ENCODE measurements around the gene DLX4.

DLX4 gene

DNA sequence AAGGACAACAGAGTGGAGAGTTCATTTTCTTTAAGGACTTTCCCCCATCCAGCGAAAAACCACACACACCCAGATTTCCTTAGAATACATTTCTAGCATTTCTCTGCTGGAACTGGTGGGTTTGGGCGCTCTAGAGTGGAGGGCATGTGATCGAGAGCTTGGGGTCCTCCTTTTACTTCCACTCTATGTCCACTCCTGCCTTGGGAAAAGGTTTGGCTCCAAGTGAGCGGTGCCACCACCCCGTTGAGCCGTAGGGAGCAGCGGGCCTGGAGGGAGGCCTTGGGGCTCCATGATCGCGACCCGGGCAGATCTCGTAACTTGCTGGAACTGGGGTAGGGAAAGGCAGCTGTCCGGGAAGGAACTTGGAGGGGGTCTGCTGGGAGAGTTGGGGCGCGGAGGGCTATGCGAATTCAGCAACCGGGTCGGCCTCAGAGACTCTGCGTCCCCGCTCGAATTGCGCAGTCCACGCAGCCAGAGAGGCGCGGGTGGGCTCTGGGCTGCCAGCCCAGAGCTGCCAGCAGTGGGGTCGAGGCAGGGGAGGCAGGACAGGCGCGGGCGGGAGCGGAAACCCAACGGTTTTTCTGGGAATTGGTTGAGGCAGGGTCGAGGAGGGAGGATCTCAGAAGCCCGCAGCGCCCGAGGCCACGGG lies 2.3 kb downstream of the DLX4 start:
- H3K4me3 ChIP-seq (ENCODE audit: low read length, poor library complexity, severe bottlenecking): no peak overlapping the region
- H3K4me2 ChIP-seq (ENCODE audit: low read depth, low read length, poor library complexity, severe bottlenecking): no peak overlapping the region
- H3F3A ChIP-seq (ENCODE audit: low read depth): no peaks in the 10 kb centered on the region
- no peaks in the 10 kb centered on the region for H3K36me3 ChIP-seq (ENCODE audit: insufficient read depth, low read length)
- H3K79me2 ChIP-seq (ENCODE audit: insufficient read depth, low read length): no peaks in the 10 kb centered on the region
- H3K4me1 ChIP-seq (ENCODE audit: insufficient read depth, low read length, poor library complexity, severe bottlenecking): peaks cover 20% of the 10 kb centered on the region
- H3K9ac ChIP-seq (ENCODE audit: low read depth, low read length, poor library complexity, severe bottlenecking): no peak overlapping the region
- no peaks in the 10 kb centered on the region for H3K27me3 ChIP-seq (ENCODE audit: insufficient read depth, low read length, poor library complexity, severe bottlenecking)
- no peaks in the 10 kb centered on the region for H3K9me3 ChIP-seq (ENCODE audit: insufficient read depth, low read depth, low read length)
- no peak overlapping the region for H2AFZ ChIP-seq (ENCODE audit: low read length)
- no peaks in the 10 kb centered on the region for H4K20me1 ChIP-seq (ENCODE audit: insufficient read depth, low read length, poor library complexity, severe bottlenecking)
- no peaks in the 10 kb centered on the region for H3K9me2 ChIP-seq (replicated peaks; ENCODE audit: low read depth, low read length)
- TF ChIP-seq EZH2phosphoT487 (IDR thresholded peaks at IDR 0.05; ENCODE audit: borderline replicate concordance) (no peak), CTCF (conservative IDR thresholded peaks at IDR 0.05; ENCODE audit: low read length) (no peak)

GRCh38 chr17:49971848-49972485 lies 3.0 kb downstream of the DLX4 start:
- Histone ChIP-seq H3K9me2 (replicated peaks; ENCODE audit: low read depth, low read length) (no peaks in the 10 kb centered on the region), H3K4me1 (ENCODE audit: insufficient read depth, low read length, poor library complexity, severe bottlenecking) (peaks cover 26% of the 10 kb centered on the region), H3K79me2 (ENCODE audit: insufficient read depth, low read length) (no peaks in the 10 kb centered on the region), H3K9me3 (ENCODE audit: insufficient read depth, low read depth, low read length) (no peaks in the 10 kb centered on the region), H3F3A (ENCODE audit: low read depth) (no peaks in the 10 kb centered on the region), H4K20me1 (ENCODE audit: insufficient read depth, low read length, poor library complexity, severe bottlenecking) (no peaks in the 10 kb centered on the region), H3K36me3 (ENCODE audit: insufficient read depth, low read length) (no peaks in the 10 kb centered on the region), H3K4me2 (ENCODE audit: low read depth, low read length, poor library complexity, severe bottlenecking) (no peak overlapping the region), H3K27me3 (ENCODE audit: insufficient read depth, low read length, poor library complexity, severe bottlenecking) (no peaks in the 10 kb centered on the region), H2AFZ (ENCODE audit: low read length) (no peak overlapping the region), H3K4me3 (ENCODE audit: low read length, poor library complexity, severe bottlenecking) (no peak overlapping the region), H3K9ac (ENCODE audit: low read depth, low read length, poor library complexity, severe bottlenecking) (no peak overlapping the region)
- no peak for TF ChIP-seq CTCF (conservative IDR thresholded peaks at IDR 0.05; ENCODE audit: low read length)
- TF ChIP-seq EZH2phosphoT487 (IDR thresholded peaks at IDR 0.05; ENCODE audit: borderline replicate concordance): no peak

DNA sequence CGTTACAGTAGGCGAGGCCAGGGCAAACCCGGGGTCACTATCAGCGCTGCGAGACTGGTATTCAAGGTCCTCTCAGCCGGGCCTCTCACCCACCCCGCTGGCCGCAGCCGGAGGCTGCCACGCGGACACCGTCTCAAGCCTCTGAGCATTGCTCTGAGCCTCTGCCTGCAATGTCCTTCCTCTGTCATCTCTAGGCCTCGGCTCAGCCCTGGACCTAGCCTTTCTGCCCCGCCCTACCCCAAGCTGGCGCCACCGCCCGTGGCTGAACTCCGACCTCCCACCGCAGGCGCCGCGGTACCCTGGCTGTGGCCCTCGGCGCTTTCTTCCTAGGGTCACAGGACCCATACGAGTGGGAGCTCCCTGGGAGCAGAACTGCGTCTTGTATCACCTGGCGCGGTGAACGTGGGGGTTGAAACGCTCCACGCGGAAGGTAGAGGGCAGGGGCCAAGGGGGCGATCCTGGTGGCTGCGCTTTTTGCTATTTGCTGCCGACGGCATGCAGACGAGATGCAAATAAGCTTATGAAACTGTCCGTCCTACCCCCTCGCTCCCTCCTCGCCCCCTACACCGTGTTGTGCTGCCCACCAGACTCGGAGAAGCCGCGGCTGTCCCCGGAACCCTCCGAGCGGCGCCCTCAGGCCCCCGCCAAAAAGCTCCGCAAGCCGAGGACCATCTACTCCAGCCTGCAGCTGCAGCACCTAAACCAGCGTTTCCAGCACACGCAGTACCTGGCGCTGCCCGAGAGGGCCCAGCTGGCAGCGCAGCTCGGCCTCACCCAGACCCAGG lies 3.7 kb downstream of the DLX4 start:
- no peaks in the 10 kb centered on the region for H3K27me3 ChIP-seq (ENCODE audit: insufficient read depth, low read length, poor library complexity, severe bottlenecking)
- TF ChIP-seq EZH2phosphoT487 (IDR thresholded peaks at IDR 0.05; ENCODE audit: borderline replicate concordance) (no peak), CTCF (conservative IDR thresholded peaks at IDR 0.05; ENCODE audit: low read length) (no peak)
- H2AFZ ChIP-seq (ENCODE audit: low read length): no peak overlapping the region

More for the DNA sequence above, 3.7 kb downstream of the DLX4 start:
- Histone ChIP-seq H3F3A (ENCODE audit: low read depth) (no peaks in the 10 kb centered on the region), H3K36me3 (ENCODE audit: insufficient read depth, low read length) (no peaks in the 10 kb centered on the region), H3K4me2 (ENCODE audit: low read depth, low read length, poor library complexity, severe bottlenecking) (no peak overlapping the region), H3K9me2 (replicated peaks; ENCODE audit: low read depth, low read length) (no peaks in the 10 kb centered on the region), H4K20me1 (ENCODE audit: insufficient read depth, low read length, poor library complexity, severe bottlenecking) (no peaks in the 10 kb centered on the region), H3K9ac (ENCODE audit: low read depth, low read length, poor library complexity, severe bottlenecking) (no peak overlapping the region), H3K4me3 (ENCODE audit: low read length, poor library complexity, severe bottlenecking) (no peak overlapping the region), H3K79me2 (ENCODE audit: insufficient read depth, low read length) (no peaks in the 10 kb centered on the region), H3K9me3 (ENCODE audit: insufficient read depth, low read depth, low read length) (no peaks in the 10 kb centered on the region), H3K4me1 (ENCODE audit: insufficient read depth, low read length, poor library complexity, severe bottlenecking) (peaks cover 27% of the 10 kb centered on the region)
